GM18508 (cell line): ENCODE data around the gene PLAAT5.
"Not testable (repeated sequence)": the region's sequence is repeated elsewhere in the genome, so short reads cannot be mapped to it uniquely, and the experiment has no call there.

Experiments
- ATAC-seq: cut with Tn5 transposase; IDR thresholded peaks from one replicate; pipeline ENCODE4 v1.9.1; 2021; ENCODE audit warnings: moderate number of reproducible peaks; ENCODE audit not compliant: insufficient read depth, unreplicated experiment

The PLAAT5 gene

DNA sequence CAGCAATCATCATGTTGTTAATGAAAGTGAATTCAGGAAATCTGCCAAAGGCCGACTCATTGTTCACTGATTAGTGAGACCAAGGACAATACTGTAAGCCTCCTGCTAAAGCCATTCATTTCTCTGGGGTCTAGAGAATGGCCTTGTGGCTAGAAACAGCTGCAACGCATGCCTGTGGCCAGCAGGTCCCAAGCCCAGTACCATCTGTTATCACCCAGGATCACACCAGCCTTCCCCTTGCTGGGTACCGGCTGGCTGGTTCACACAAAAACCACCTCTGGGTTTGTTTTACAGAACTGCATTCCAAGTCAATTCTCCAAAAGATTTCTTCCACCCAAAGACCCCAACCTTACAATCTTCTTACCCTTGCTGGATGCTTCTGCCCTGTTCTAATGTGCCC is 1.1 kb downstream of the PLAAT5 start:
- no peak for ATAC-seq

- ATAC-seq = no peak
Measured at GRCh38 chr11:63488789-63489188, 2.2 kb downstream of the PLAAT5 start.

DNA sequence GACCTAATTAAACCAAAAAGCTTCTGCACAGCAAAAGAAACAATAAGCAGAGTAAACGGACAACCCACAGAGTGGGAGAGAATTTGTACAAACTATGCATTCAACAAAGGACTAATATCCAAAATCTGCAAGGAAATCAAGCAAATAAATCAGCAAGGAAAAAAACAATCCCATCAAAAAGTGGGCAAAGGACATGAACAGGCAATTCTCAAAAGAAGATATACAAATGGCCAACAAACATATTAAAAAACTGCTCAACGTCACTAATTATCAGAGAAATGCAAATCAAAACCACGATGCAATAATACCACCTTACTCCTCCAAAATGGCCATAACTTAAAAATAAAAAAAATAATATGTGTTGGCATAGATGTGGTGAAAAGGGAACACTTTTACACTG is 5.2 kb downstream of the PLAAT5 start:
- ATAC-seq = no peak

- ATAC-seq = no peak
Measured at GRCh38 chr11:63480039-63480438, 10.9 kb downstream of the PLAAT5 start.

DNA sequence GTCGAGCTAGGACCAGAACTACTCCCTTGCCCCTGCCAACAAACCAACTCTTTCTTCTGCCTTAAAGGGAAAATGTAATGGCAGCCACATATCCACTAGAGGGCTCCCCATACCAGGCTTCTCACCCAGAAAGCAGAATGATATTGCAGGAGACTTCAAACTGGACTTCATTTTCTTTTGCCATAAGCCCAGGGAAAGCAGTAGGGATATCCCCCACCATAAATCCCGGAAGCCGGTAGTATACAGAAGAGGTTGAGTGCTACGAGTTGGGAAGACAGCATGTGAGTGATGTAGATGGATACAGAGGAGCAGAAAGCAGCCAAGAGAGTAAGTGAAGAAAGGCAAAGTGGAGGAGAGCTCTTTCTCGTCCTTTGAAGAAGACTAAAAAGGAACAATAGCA is 12.1 kb downstream of the PLAAT5 start:
- ATAC-seq = no peak

DNA sequence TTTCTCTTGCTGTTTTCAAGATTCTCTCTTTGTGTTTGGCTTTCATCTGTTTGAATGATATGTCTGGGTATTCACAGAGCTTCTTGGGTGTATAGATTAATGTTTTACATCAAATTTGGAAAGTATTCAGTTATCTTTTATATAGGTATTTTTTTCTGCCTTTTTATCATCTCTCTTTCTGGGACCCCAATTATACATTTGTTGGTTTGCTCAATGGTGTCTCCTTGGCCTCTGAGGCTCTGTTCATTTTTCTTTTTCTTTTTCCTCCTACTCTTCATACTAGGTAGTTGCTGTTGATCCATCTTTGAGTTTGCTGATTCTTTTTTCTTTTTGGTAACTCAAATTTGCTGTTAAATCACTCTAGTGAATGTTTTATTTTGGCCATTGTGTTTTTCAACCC is 14.3 kb downstream of the PLAAT5 start:
- no peak for ATAC-seq

DNA sequence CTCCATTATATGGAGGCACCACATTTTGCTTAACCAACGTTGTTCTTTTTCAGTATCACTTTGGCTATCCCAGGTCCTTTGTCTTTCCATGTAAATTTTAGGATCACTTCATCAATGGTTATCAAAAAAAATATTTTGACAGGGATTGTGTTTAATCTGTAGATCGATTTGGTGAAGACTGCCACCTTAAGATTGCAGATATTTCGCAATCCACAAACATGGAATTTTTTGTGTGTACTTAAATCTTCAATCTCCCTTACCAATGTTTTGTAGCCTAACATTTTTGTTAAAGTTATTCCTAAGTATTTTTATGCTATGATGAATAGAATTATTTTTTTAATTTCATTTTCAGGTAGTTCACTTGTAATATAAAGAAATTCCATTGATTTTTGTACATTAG is 18.6 kb downstream of the PLAAT5 start:
- no peak for ATAC-seq

DNA sequence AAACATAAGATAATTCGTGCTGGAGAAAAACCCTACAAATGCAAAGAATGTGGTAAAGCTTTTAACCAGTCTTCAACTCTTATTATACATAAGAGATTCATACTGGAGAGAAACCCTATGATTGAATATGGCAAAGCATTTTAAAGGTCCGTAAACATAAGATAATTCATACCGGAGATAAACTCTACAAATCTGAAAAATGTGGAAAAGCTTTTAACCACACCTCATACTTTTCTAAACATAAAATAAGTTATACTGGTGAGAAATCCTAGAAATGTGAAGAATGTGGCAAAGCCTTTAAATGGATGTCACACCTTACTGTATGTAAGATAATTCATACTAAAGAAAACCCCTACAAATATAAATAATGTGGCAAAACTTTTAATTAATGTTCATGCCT is 20.7 kb downstream of the PLAAT5 start:
- ATAC-seq = no peak

DNA sequence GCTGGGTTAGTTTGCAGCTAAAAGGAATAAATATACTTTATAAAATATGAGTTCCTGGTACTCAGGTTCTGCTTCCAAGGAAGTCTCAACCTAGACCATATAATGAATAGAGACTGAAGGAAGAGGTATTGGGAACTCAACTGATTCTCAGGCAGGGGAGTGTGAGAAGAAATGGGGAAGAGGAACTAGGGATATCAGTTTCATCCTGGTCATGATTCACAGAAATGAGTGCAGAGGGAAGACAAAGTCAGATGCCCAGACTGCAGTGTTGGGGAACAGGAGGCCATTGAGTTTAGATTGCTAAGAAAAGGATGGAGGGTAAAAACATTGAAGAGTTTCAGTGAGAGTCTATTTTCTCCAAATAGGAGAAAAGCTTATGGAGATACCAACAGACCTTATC is 28.8 kb downstream of the PLAAT5 start:
- ATAC-seq = no peak

GRCh38 chr11:63459586-63459985 is 31.4 kb downstream of the PLAAT5 start:
- ATAC-seq = no peak

DNA sequence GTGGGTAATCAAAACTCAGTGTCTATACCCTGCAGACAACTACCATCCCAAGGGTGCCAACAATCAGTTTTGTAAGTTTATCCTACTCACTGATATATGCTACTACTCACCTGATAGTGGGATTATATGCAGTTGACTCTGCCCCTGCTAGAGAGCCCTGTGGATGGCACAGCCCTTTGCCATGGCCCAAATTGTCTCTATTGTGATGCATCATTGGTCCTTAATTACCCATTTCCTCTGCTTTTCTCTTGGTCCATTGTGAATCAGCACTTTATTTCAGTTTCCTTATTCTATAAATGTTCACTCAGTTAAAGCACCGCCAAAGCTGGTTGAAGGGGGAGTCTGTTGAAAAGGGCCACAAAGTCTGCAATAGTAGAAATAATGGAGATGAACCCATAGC is 42.3 kb downstream of the PLAAT5 start:
- ATAC-seq = no peak

DNA sequence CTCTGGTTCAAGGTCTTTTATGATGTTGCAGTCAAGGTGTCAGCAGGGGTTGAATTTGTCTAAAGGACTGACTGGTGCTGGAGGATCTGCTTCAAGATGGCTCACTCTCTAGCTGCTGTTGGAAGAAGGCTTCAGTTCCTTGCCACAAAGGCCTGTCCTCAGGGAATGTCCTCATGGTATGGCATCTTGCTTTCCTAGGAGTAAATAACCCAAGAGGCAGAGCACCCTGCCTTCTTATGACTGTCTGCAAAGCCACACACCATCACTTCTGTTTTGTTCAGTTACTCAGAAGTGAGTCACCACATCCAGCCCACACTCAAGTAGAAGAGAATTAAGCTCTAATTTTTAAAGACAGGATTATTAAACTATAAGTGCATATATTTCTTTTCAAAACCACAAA is 45.2 kb downstream of the PLAAT5 start:
- ATAC-seq = no peak

DNA sequence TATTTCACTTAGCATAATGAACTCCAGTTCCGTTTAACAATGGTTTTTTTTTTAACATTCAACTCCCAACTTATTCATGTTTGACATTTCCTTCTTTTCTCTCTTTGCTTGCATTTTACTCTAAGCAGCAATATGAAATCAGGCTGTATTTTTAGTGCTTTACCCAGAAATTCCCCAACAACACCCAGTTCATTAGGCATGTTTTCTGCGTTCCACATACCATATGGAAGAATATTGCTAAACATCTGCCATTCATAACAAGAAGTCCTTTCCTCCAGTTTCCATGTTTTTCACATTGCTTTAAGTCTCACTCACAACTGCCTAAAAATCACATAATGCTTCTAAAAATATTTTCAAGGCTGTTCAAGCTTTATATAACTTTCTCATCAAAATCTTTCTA is 45.8 kb downstream of the PLAAT5 start:
- no peak for ATAC-seq

GRCh38 chr11:63444160-63444559 is 46.8 kb downstream of the PLAAT5 start:
- no peak for ATAC-seq

DNA sequence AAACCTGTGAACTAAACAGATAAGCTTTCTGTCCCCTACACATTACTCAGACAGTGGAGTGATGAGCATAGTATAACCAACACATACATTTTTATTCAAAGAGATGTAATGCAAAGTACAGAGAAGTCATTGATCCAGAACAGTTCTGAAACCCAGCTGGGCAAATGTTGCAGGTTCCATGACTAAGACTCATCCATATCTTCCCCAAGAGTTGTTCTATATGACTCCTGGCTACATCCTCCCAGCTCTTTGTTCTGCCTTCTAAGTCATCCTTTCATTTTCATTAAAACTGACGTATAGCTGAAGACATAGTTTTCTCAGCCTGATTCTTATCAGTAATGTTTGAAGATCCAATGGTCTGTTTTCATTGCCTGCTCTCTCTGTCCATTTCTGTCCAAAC is 47.3 kb downstream of the PLAAT5 start:
- no peak for ATAC-seq

DNA sequence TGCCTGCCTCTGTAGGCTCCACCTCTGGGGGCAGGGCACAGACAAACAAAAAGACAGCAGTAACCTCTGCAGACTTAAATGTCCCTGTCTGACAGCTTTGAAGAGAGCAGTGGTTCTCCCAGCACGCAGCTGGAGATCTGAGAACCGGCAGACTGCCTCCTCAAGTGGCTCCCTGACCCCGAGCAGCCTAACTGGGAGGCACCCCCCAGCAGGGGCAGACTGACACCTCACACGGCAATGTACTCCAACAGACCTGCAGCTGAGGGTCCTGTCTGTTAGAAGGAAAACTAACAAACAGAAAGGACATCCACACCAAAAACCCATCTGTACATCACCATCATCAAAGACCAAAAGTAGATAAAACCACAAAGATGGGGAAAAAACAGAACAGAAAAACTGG is 55.1 kb downstream of the PLAAT5 start:
- not testable (repeated sequence) for ATAC-seq

DNA sequence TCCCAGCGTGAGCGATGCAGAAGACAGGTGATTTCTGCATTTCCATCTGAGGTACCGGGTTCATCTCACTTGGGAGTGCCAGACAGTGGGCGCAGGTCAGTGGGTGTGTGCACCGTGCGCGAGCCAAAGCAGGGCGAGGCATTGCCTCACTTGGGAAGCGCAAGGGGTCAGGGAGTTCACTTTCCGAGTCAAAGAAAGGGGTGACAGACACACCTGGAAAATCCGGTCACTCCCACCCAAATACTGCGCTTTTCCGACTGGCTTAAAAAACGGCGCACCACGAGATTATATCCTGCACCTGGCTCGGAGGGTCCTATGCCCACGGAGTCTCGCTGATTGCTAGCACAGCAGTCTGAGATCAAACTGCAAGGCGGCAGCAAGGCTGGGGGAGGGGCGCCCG is 55.6 kb downstream of the PLAAT5 start:
- not testable (repeated sequence) for ATAC-seq

DNA sequence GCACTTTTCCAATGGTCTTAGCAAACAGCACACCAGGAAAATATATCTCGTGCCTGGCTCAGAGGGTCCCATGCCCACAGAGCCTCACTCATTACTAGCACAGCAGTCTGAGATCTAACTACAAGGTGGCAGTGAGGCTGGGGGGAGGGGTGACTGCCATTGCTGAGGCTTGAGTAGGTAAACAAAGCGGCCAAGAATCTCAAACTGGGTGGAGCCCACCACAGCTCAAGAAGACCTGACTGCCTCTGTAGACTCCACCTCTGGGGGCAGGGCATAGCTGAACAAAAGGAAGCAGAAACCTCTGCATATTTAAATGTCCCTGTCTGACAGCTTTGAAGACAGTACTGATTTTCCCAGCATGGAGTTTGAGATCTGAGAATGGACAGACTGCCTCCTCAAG is 60.2 kb downstream of the PLAAT5 start:
- ATAC-seq = not testable (repeated sequence)

DNA sequence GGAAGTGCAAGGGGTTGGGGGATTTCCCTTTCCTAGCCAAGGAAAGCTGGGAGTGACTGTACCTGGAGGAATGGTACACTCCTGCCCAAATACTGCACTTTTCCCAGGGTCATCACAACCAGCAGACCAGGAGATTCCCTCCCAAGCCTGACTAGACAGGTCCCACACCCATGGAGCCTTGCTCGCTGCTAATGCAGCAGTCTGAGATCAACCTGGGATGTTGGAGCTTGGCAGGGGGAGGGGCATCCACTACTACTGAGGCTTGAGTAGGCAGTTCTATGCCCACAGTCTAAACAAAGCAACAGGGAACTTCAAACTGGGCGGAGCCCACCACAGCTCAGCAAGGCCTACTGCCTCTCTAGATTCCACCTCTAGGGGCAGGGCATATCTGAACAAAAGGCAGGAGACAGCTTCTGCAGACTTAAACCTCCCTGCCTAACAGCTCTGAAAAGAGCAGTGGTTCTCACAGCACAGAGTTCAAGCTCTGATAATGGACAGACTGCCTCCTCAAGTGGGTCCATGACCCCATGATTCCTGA is 62.9 kb downstream of the PLAAT5 start:
- ATAC-seq = no peak

DNA sequence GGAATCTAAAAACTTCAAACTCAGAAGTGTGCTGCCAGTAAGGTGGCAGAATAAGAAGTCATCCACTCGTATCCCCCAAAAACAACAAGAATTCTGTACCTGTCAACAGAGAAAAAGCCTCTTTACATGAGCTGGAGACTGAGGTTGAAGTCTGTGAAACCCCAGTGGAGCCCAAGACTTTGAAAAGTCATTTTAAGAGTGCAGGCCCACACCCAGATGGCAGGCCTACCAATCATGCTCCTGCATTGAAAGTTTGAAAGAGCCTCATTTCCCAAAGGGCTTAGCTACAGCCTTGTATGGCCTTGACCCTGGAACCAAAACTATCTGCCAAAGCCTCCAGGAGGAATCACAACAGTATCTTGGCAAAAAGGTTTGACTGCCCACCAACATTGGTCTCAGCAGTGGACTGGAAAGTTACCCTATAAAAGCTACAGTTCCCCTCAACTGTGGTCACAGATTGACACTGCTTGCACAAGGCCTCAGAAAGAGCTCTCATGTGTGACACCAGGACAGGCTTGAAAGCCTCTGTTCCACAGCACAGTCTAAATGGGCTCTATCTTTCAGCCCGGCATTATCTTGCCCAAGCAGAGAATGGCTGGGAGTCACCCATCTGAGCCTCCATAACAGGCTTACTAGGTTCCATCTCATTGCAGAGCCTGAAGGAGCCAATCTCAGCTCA is 73.7 kb downstream of the PLAAT5 start:
- no peak for ATAC-seq
